HG02623 (cell line): ENCODE measurements around the gene SPRED3.
"Not testable (repeated sequence)": the region's sequence is repeated elsewhere in the genome, so short reads cannot be mapped to it uniquely, and the experiment has no call there.

Experiments
- ATAC-seq: cut with Tn5 transposase; IDR thresholded peaks from one replicate; pipeline ENCODE4 v1.9.1; 2021; ENCODE audit warnings: moderate library complexity; ENCODE audit not compliant: unreplicated experiment

The SPRED3 gene

GRCh38 chr19:38417146-38417543, 28.6 kb downstream of the SPRED3 start:
- ATAC-seq = no peak

GRCh38 chr19:38417544-38418506, 29.3 kb downstream of the SPRED3 start:
- no peak for ATAC-seq

GRCh38 chr19:38420935-38421334, 32.4 kb downstream of the SPRED3 start:
- no peak for ATAC-seq

- ATAC-seq = no peak
These were observed 33.4 kb downstream of the SPRED3 start for GRCh38 chr19:38421856-38422255.

- ATAC-seq = no peak
These were observed 33.9 kb downstream of the SPRED3 start for GRCh38 chr19:38422438-38422837.

GRCh38 chr19:38424272-38424671, 35.8 kb downstream of the SPRED3 start:
- no peak for ATAC-seq

GRCh38 chr19:38425222-38425809, 36.8 kb downstream of the SPRED3 start:
- no peak for ATAC-seq

- no peak for ATAC-seq
These were observed 37.4 kb downstream of the SPRED3 start, which contains the start of gene RASGRP4 for GRCh38 chr19:38425810-38426466. Gene RASGRP4, minus strand, starts transcription at chr19:38426219. Its CDS starts 128 bp downstream, at chr19:38426091.

GRCh38 chr19:38427035-38427677, 38.7 kb downstream of the SPRED3 start:
- ATAC-seq = not testable (repeated sequence)

- no peak for ATAC-seq
These were observed 40.7 kb downstream of the SPRED3 start for GRCh38 chr19:38429055-38429810.

- no peak for ATAC-seq
These were observed 41.3 kb downstream of the SPRED3 start for GRCh38 chr19:38429811-38430156.

- ATAC-seq = no peak
These were observed 42.4 kb downstream of the SPRED3 start for GRCh38 chr19:38430931-38431330.

- no peak for ATAC-seq
These were observed 44.8 kb downstream of the SPRED3 start, which contains the start of gene RYR1 for GRCh38 chr19:38433268-38433733. Gene RYR1, plus strand, starts transcription at chr19:38433691. Its CDS starts 139 bp downstream, at chr19:38433830.

GRCh38 chr19:38434549-38435051, 46.1 kb downstream of the SPRED3 start:
- ATAC-seq = no peak

- no peak for ATAC-seq
These were observed 48.8 kb downstream of the SPRED3 start for GRCh38 chr19:38437295-38437694.

GRCh38 chr19:38437917-38438316, 49.4 kb downstream of the SPRED3 start:
- no peak for ATAC-seq

- no peak for ATAC-seq
These were observed 52.1 kb downstream of the SPRED3 start for GRCh38 chr19:38440592-38440991.

- ATAC-seq = no peak
These were observed 53.3 kb downstream of the SPRED3 start for GRCh38 chr19:38441657-38442348.

GRCh38 chr19:38442736-38443135, 54.2 kb downstream of the SPRED3 start:
- no peak for ATAC-seq
